GM12878 (cell line): ENCODE data around the gene WNT16. TPM values are rescaled to one million over a fixed set of nuclear protein-coding genes. Genes with fewer than 3 reads are reported as not detected.

Experiments
- ATAC-seq: fragments of 200-7000 bp; cut with Tn5 transposase; 3 replicates; pipeline ENCODE4 v1.9.1; 2020; ENCODE audit warnings: mild to moderate bottlenecking, moderate library complexity
- Bru-seq: library from RNA; stranded (reverse); fragments of 400-500 nt; gene quantifications from one replicate; lab custom pipeline; 2021; lab: Mats Ljungman, UMichigan
- BruChase-seq, 2 experiments: library from RNA; stranded (reverse); fragments of 400-500 nt; gene quantifications; one replicate each; lab custom pipeline; 2021; lab: Mats Ljungman, UMichigan
- BruUV-seq: library from RNA; stranded (reverse); fragments of 400-500 nt; replicated peaks from 2 replicates; lab custom pipeline; 2021; lab: Mats Ljungman, UMichigan
- CTCF ChIA-PET: fragments of 300-600 bp; sonication (Branson Sonifier 250); formaldehyde crosslinking; extraction: SDS; loops from one replicate; lab custom pipeline; 2021; ENCODE audit warnings: inconsistent platforms; lab: Yijun Ruan, JAX
- POLR2A ChIA-PET: fragments of 350-600 bp; formaldehyde crosslinking; extraction: SDS; loops from one replicate; lab custom pipeline; 2021; ENCODE audit warnings: inconsistent platforms; lab: Charles Lee
- RAD21 ChIA-PET: fragments of 300-600 bp; sonication (Branson Sonifier 250); formaldehyde crosslinking; loops from one replicate; lab custom pipeline; 2023; ENCODE audit warnings: antibody characterized with exemption; ENCODE audit not compliant: unreplicated experiment; lab: Charles Lee
- SMC1A ChIA-PET: fragments of 300-600 bp; sonication (Branson Sonifier 250); formaldehyde crosslinking; loops from one replicate; lab custom pipeline; 2023; ENCODE audit not compliant: unreplicated experiment, uncharacterized antibody; lab: Charles Lee
- DNase-seq: peaks from one replicate; pipeline ENCODE4 v3.0.0-alpha.2; 2011; ENCODE audit warnings: low read depth, low spot score
- FAIRE-seq: peaks from 3 replicates; lab custom pipeline; 2011; peaks lifted over from hg19 to GRCh38; lab: Jason Lieb, UNC
- H2AFZ ChIP-seq: 2 replicates; pipeline ENCODE4 v1.6.0; 2011; ENCODE audit warnings: low read depth, low read length, control low read depth; ENCODE audit not compliant: control insufficient read depth
- H3K27ac ChIP-seq: 2 replicates; pipeline ENCODE4 v1.5.1; 2011; ENCODE audit warnings: control low read depth; ENCODE audit not compliant: control insufficient read depth, insufficient read depth
- H3K27me3 ChIP-seq, 2 experiments: replicated peaks in 1 of 2; 2 replicates each; pipeline versions ENCODE4 v1.6.0 to v1.6.1; 2011; ENCODE audit warnings: low read length in 1 of 2; ENCODE audit not compliant: control insufficient read depth in 2 of 2, insufficient read depth in 2 of 2
- H3K36me3 ChIP-seq, 2 experiments: 2 replicates each; pipeline ENCODE4 v1.5.1; 2011; ENCODE audit warnings: low read length in 1 of 2; ENCODE audit not compliant: control insufficient read depth in 2 of 2, insufficient read depth in 2 of 2
- H3K4me1 ChIP-seq: 2 replicates; pipeline ENCODE4 v1.6.1; 2011; ENCODE audit warnings: mild to moderate bottlenecking, low read length, moderate library complexity, mixed read lengths; ENCODE audit not compliant: control insufficient read depth, insufficient read depth
- H3K4me2 ChIP-seq: 2 replicates; pipeline ENCODE4 v1.6.0; 2011; ENCODE audit warnings: control low read depth; ENCODE audit not compliant: control insufficient read depth, insufficient read depth
- H3K4me3 ChIP-seq: fragments of 200-600 bp; sonication (generic); 2 replicates; pipeline ENCODE4 v1.5.1; 2016
- H3K79me2 ChIP-seq: 2 replicates; pipeline ENCODE4 v1.6.0; 2011; ENCODE audit warnings: low read length; ENCODE audit not compliant: control insufficient read depth, insufficient read depth
- H3K9ac ChIP-seq: 2 replicates; pipeline ENCODE4 v1.8.0; 2011; ENCODE audit warnings: low read length, control low read depth, mixed read lengths; ENCODE audit not compliant: control insufficient read depth, insufficient read depth
- H3K9me3 ChIP-seq: replicated peaks from 3 replicates; pipeline ENCODE4 v1.5.1; 2011; ENCODE audit warnings: mild to moderate bottlenecking, low read length; ENCODE audit not compliant: control insufficient read depth, insufficient read depth
- H4K20me1 ChIP-seq: 2 replicates; pipeline ENCODE4 v1.6.0; 2011; ENCODE audit not compliant: control insufficient read depth, insufficient read depth
- BMI1 ChIP-seq: fragments of 450-650 bp; IDR thresholded peaks from 2 replicates; pipeline ENCODE4 v1.6.1; 2016; ENCODE audit warnings: mild to moderate bottlenecking, moderate library complexity, borderline replicate concordance
- CEBPB ChIP-seq, 2 experiments: fragments of 150-350 bp in 1 of 2; IDR thresholded peaks; 2 replicates each; pipeline ENCODE4 v1.6.1; 2012 to 2014; ENCODE audit warnings: low read depth in 2 of 2, low read length in 2 of 2, borderline replicate concordance in 1 of 2, inconsistent platforms in 1 of 2
- ELK1 ChIP-seq: IDR thresholded peaks from 2 replicates; pipeline ENCODE4 v1.6.1; 2012; ENCODE audit warnings: low read depth, low read length, improper control_type of control experiment
- FOXM1 ChIP-seq: IDR thresholded peaks from 2 replicates; pipeline ENCODE4 v1.6.1; 2012; ENCODE audit warnings: low read depth, mild to moderate bottlenecking, inconsistent platforms, low read length, moderate library complexity
- RFX5 ChIP-seq: IDR thresholded peaks from 2 replicates; pipeline ENCODE4 v1.6.1; 2011; ENCODE audit warnings: low read depth, low read length, improper control_type of control experiment
- SMC3 ChIP-seq: IDR thresholded peaks from 2 replicates; pipeline ENCODE4 v1.6.1; 2011; ENCODE audit warnings: low read length, improper control_type of control experiment, borderline replicate concordance
- STAT1 ChIP-seq: fragments of 450-650 bp; conservative IDR thresholded peaks from 2 replicates; pipeline ENCODE4 v1.6.1; 2014; ENCODE audit warnings: antibody characterized with exemption, mild to moderate bottlenecking
- ZBED1 ChIP-seq: IDR thresholded peaks from 2 replicates; pipeline ENCODE4 v1.6.1; 2016; ENCODE audit warnings: borderline replicate concordance
- ZBTB11 ChIP-seq: fragments of 450-650 bp; formaldehyde crosslinking; IDR thresholded peaks from 2 replicates; pipeline ENCODE4 v1.5.0; 2022; ENCODE audit warnings: mild to moderate bottlenecking, missing genetic modification characterization
- ZBTB4 ChIP-seq: fragments of 450-650 bp; formaldehyde crosslinking; IDR thresholded peaks from 2 replicates; pipeline ENCODE4 v1.4.0; 2022; ENCODE audit warnings: mild to moderate bottlenecking, moderate library complexity
- ZNF207 ChIP-seq: fragments of 450-650 bp; IDR thresholded peaks from 2 replicates; pipeline ENCODE4 v1.6.1; 2014; ENCODE audit warnings: antibody characterized with exemption, mild to moderate bottlenecking, borderline replicate concordance
- WGBS: methylation state at CpG from one replicate; pipeline ENCODE4 v1.1.6; 2016; ENCODE audit warnings: low lambda C conversion rate; ENCODE audit not compliant: insufficient replicate concordance, insufficient coverage; ENCODE audit errors: missing lambda C conversion rate; 5-methylcytosine and 5-hydroxymethylcytosine counted together
- in situ Hi-C: fragments of 300-500 bp; cut with MboI; formaldehyde crosslinking; loops from 9 replicates; pipeline ENCODE4 v1.14.3; 2018; ENCODE audit warnings: mixed read lengths
- intact Hi-C: fragments of 100-400 bp; cut with micrococcal nuclease; formaldehyde crosslinking; loops from one replicate; pipeline ENCODE4 v1.14.2; 2022; ENCODE audit not compliant: unreplicated experiment
- long read RNA-seq, 2 experiments: library from polyadenylated mRNA; unstranded; transcript quantifications; one replicate each; pipeline ENCODE4 v2.0.0, GENCODE V29; 2019 to 2020
- polyA minus RNA-seq, 3 experiments: library from RNA; depleted of rRNA, polyadenylated mRNA; stranded (reverse); fragments of >200 nt; gene quantifications; 2 replicates each; pipeline ENCODE4 v1.2.3, GENCODE V29; 2011
- polyA plus RNA-seq, 11 experiments: library from polyadenylated mRNA; depleted of rRNA in 4 of 11; unstranded in 6 of 11; stranded (reverse) in 5 of 11; fragments of >200 nt; fragmentation: Nextera tagmentation in 4 of 11; fragmentation: Illumina TruSeq in 1 of 11; extraction: Ambion mirVana in 4 of 11; extraction: Trizol in 1 of 11; gene quantifications; 1 replicate in 1 of 11; 2 replicates in 10 of 11; pipeline versions ENCODE4 v1.2.1 to v1.2.3, GENCODE V29; 2011 to 2016; ENCODE audit warnings: inconsistent platforms in 2 of 11, missing spikeins in 2 of 11, low read depth in 1 of 11
- total RNA-seq, 4 experiments: library from RNA; depleted of rRNA in 3 of 4; stranded (reverse); fragments of >200 nt in 3 of 4; fragmentation: Illumina TruSeq in 1 of 4; extraction: Trizol in 1 of 4; gene quantifications; 2 replicates each; pipeline versions ENCODE4 v1.2.1 to v1.2.3, GENCODE V29; 2013 to 2021

WNT16 gene
- not detected in 2 replicates for total RNA-seq (2013; cell fraction: nucleolus; rRNA removed)
- total RNA-seq (2014; rRNA removed), result 0.11 TPM in 1 of 2 replicates, not detected in the other
- not detected in 2 replicates for total RNA-seq (2014; rRNA removed; fragmentation: Illumina TruSeq; extraction: Trizol)
- total RNA-seq (2021), result 0.16 TPM in 1 of 2 replicates, not detected in the other
- 0.13 TPM for polyA plus RNA-seq (2011; ENCODE audit: low read depth)
- 0.05 TPM in 1 of 2 replicates, not detected in the other for polyA plus RNA-seq (2011; rRNA removed)
- polyA plus RNA-seq (2011; cell fraction: cytosol; rRNA removed), result 0.01 TPM in 1 of 2 replicates, not detected in the other
- polyA plus RNA-seq (2011; cell fraction: nucleus; rRNA removed), result not detected in 2 replicates
- not detected in 2 replicates for polyA plus RNA-seq (2012)
- 0.10 TPM in 1 of 2 replicates, not detected in the other for polyA plus RNA-seq (2014; fragmentation: Illumina TruSeq; extraction: Trizol)
- under 1 TPM in 1 of 2 experiments, not detected in 1; 0.05 TPM for polyA plus RNA-seq (2014; fragmentation: Nextera tagmentation; extraction: Ambion mirVana)
- 0.06 TPM in 1 of 2 replicates, not detected in the other for polyA plus RNA-seq (2014; rRNA removed)
- polyA plus RNA-seq (2016; fragmentation: Nextera tagmentation; extraction: Ambion mirVana), result under 1 TPM in 1 of 2 experiments, not detected in 1; 0.07 TPM
- polyA minus RNA-seq (2011; rRNA and poly(A)+ RNA removed), result not detected in 2 replicates
- polyA minus RNA-seq (2011; cell fraction: cytosol; rRNA and poly(A)+ RNA removed), result not detected in 2 replicates
- not detected in 2 replicates for polyA minus RNA-seq (2011; cell fraction: nucleus; rRNA and poly(A)+ RNA removed)
- percentile 28 among the genes with signal in this experiment for Bru-seq, nascent RNA
- BruChase-seq, experiment 1, labeled RNA remaining after a 6-hour chase, result percentile 6 among the genes with signal in this experiment
- percentile 12 among the genes with signal in this experiment for BruChase-seq, experiment 2, labeled RNA remaining after a 2-hour chase
- long read RNA-seq, experiment 1, result 0 reads
- long read RNA-seq, experiment 2, partial matches to known transcripts, result 1 of 1 reads
- long read RNA-seq, experiment 2, other reads (novel, unspliced or antisense), result 0 of 1 reads

- RAD21 ChIA-PET, result interaction anchor here (1.1 kb wide), 1 partner anchor 165 kb away, joined by 3 read pairs; no protein-coding TSS in a partner anchor
- Histone ChIP-seq H3K79me2 (no peaks in the 10 kb centered on the region), H3K9ac (no peak within 1 kb of the TSS), H3K27ac (no peak within 1 kb of the TSS), H2AFZ (peak within 1 kb of the TSS; percentile 15; the same call in 1 of the 2 replicates), H3K9me3 (no peaks in the 10 kb centered on the region), H3K4me2 (peak within 1 kb of the TSS; percentile 92), H3K27me3 (peaks cover 16 to 19% of the 10 kb centered on the region in 2 experiments), H3K36me3 (no peaks in the 10 kb centered on the region), H3K4me3 (peak within 1 kb of the TSS; percentile 73), H4K20me1 (no peaks in the 10 kb centered on the region), H3K4me1 (peaks cover 5% of the 10 kb centered on the region)
- FAIRE-seq, result no peak
- peak; percentile 9 for ATAC-seq
- POLR2A ChIA-PET, result no interaction called here
- DNase-seq, result no peak
- in situ Hi-C loops (no loop called here), intact Hi-C loops (no loop called here)
- 40% methylated on average over 19 of the region's 27 CpGs for WGBS
- no TSS peak for BruUV-seq
- CTCF ChIA-PET, result interaction anchor here (1.5 kb wide), 1 partner anchor 17 kb away, joined by 5 read pairs; no protein-coding TSS in a partner anchor
- SMC1A ChIA-PET, result interaction anchor here (0.5 kb wide), 1 partner anchor 169 kb away, joined by 3 read pairs; no protein-coding TSS in a partner anchor
- TF ChIP-seq ZNF207 (no peak), RFX5 (no peak), ZBTB4 (CRISPR knock-in tag) (no peak), CEBPB (IDR thresholded peaks at IDR 0.05; ENCODE audit: borderline replicate concordance in 1 of 2, low read depth in 2 of 2, low read length in 2 of 2) (no peak), SMC3 (no peak), BMI1 (no peak), FOXM1 (no peak), ZBTB11 (no peak), ELK1 (no peak), STAT1 (no peak), ZBED1 (no peak)
These were observed at the start of gene WNT16 for GRCh38 chr7:121328508-121329190. TSS of gene WNT16 (plus strand) at chr7:121329000. CDS start at chr7:121329293, 293 bp downstream.
